ENCODE data around the gene OTOG. TPM values are rescaled to one million over a fixed set of nuclear protein-coding genes. Genes with fewer than 3 reads are reported as not detected.

OTOG gene
- total and polyA plus RNA-seq, 2 donors (not counting 1 experiment from before 2014, with no cell fraction given) = not detected

DNA sequence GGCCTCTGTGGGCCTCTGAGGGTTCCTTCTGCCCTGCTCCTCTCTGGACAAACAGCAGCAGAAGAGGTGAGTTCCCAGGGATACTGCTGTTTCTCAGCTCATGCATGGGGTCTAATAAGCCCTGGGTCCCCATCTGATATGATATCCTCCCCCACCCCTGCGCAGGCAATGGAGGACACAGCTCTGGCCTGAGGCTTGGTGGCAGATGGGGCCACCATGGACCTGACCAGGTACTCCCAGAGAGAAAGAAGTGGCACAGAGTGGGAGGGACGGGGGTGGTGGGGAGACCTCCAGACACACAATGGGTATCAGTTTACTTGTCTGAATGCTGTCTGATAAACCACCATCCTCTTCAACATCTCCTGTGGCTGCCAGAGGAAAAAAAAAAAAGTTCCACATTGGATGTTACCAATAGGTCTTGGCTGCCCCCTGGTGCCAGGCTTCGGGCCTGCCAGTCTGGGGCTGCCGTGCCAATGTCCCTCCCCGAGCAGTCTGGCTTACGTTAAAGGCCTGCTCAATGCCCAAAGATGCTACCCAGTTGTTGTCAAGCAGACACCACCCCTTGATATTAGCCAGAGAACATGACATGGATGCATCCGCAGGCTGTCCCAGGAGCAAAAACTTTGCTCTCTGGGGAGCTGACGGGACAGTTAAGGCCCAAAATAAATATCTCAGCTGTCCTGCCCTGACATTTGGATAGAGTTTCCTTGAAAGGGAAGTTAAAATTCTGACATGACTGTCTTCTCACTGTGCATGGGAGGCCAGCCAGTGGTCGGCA is 42.5 kb upstream of the OTOG start:
- Histone ChIP-seq H4K20me1 (ENCODE audit: control insufficient read depth, insufficient read depth, low read length, poor library complexity, severe bottlenecking) (no peaks in the 10 kb centered on the region), H3K27ac (ENCODE audit: low read length in 2 of 2) (no peak overlapping the region), H3K4me3 (ENCODE audit: control extremely low read depth in 1 of 5, extremely low read depth in 1 of 5, insufficient read depth in 1 of 5, low read depth in 2 of 5, low read length in 4 of 5) (no peak overlapping the region), H3K4me1 (ENCODE audit: control insufficient read depth in 2 of 2, insufficient read depth in 2 of 2, low read length in 2 of 2) (no peaks in the 10 kb centered on the region), H3K9ac (ENCODE audit: low read length) (no peak overlapping the region), H3K27me3 (replicated peaks in 1 of 4; ENCODE audit: control extremely low read depth in 1 of 4, control insufficient read depth in 3 of 4, insufficient read depth in 4 of 4, low read length in 3 of 4) (no peaks in the 10 kb centered on the region), H3K79me2 (ENCODE audit: control insufficient read depth, insufficient read depth, low read length) (no peaks in the 10 kb centered on the region), H3K4me2 (replicated peaks; ENCODE audit: low read depth, low read length, poor library complexity, severe bottlenecking) (no peak overlapping the region), H2AFZ (ENCODE audit: insufficient read depth, low read depth, low read length, poor library complexity, severe bottlenecking) (peak overlapping the region; percentile 2), H3K9me3 (ENCODE audit: control extremely low read depth in 1 of 3, control insufficient read depth in 2 of 3, insufficient read depth in 1 of 3, low read length in 2 of 3) (no peaks in the 10 kb centered on the region), H3K36me3 (replicated peaks in 1 of 2; ENCODE audit: control extremely low read depth in 1 of 2, control insufficient read depth in 1 of 2, extremely low read depth in 1 of 2, insufficient read depth in 2 of 2, low read length in 1 of 2) (no peaks in the 10 kb centered on the region)
- Mint-ChIP-seq H3K9me3 (ENCODE audit: insufficient read depth) (no peaks in the 10 kb centered on the region), H3K27me3 (peaks cover 9% of the 10 kb centered on the region), H3K4me1 (no peaks in the 10 kb centered on the region), H3K4me3 (no peak overlapping the region), H3K27ac (no peak overlapping the region)
- WGBS (ENCODE audit: insufficient coverage) = 29% methylated on average over 6 of the region's 9 CpGs
- no peak for TF ChIP-seq EZH2 (IDR thresholded peaks at IDR 0.05; ENCODE audit: borderline replicate concordance, insufficient read depth, low read depth, low read length, poor library complexity, severe bottlenecking)
- TF ChIP-seq, protein P1, sequence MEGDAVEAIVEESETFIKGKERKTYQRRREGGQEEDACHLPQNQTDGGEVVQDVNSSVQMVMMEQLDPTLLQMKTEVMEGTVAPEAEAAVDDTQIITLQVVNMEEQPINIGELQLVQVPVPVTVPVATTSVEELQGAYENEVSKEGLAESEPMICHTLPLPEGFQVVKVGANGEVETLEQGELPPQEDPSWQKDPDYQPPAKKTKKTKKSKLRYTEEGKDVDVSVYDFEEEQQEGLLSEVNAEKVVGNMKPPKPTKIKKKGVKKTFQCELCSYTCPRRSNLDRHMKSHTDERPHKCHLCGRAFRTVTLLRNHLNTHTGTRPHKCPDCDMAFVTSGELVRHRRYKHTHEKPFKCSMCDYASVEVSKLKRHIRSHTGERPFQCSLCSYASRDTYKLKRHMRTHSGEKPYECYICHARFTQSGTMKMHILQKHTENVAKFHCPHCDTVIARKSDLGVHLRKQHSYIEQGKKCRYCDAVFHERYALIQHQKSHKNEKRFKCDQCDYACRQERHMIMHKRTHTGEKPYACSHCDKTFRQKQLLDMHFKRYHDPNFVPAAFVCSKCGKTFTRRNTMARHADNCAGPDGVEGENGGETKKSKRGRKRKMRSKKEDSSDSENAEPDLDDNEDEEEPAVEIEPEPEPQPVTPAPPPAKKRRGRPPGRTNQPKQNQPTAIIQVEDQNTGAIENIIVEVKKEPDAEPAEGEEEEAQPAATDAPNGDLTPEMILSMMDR (IDR thresholded peaks at IDR 0.05) = peak; percentile 82
- peak; percentile 79 for DNase-seq
- intact Hi-C loops (cut with micrococcal nuclease) = loop anchor here (1.0 to 10.0 kb wide), 4 partner anchors 115 to 684 kb away; no protein-coding TSS in a partner anchor
- ChIA-PET CTCF (interaction anchor here (0.8 to 7.7 kb wide), 11 partner anchors 12 to 718 kb away, joined by 3 to 116 read pairs (median 6); partner anchors contain the start of gene KCNJ11), POLR2A (no interaction called here)
- ATAC-seq (ENCODE audit: low read depth) = peak; percentile 68

DNA sequence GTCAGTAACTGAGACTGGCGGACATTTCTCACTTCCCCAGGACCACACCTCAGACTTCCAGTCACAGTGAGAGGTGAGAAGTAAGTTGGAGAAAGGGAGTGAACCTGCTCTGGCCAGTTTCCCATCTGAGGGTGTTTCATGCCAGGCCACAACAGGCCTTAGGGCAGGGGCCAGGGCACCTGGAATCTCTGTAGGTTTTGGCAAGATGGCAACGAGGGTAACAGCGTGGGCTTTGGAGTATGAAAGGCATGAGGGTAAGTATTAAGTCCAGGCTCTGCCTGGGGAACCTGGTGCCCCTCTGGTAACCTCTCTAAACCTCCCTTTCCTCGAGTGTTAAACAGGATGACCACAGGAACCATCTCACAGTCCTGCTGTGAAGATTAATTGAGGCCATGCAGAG is 41.9 kb upstream of the OTOG start:
- CTCF ChIA-PET = interaction anchor here (1.5 to 7.7 kb wide), 7 partner anchors 116 to 719 kb away, joined by 3 to 116 read pairs (median 10); partner anchors contain the start of gene KCNJ11
- H3K4me2 ChIP-seq (replicated peaks; ENCODE audit: low read depth, low read length, poor library complexity, severe bottlenecking) = no peak overlapping the region
- no peaks in the 10 kb centered on the region for H3K9me3 Mint-ChIP-seq (ENCODE audit: insufficient read depth)
- H3K27me3 Mint-ChIP-seq = peaks cover 14% of the 10 kb centered on the region
- no peaks in the 10 kb centered on the region for H4K20me1 ChIP-seq (ENCODE audit: control insufficient read depth, insufficient read depth, low read length, poor library complexity, severe bottlenecking)
- no peaks in the 10 kb centered on the region for H3K4me1 Mint-ChIP-seq
- POLR2A ChIA-PET = no interaction called here
- ATAC-seq (ENCODE audit: low read depth) = no peak
- no peaks in the 10 kb centered on the region for H3K4me1 ChIP-seq (ENCODE audit: control insufficient read depth in 2 of 2, insufficient read depth in 2 of 2, low read length in 2 of 2)
- no peak overlapping the region for H3K4me3 Mint-ChIP-seq
- no peaks in the 10 kb centered on the region for H3K9me3 ChIP-seq (ENCODE audit: control extremely low read depth in 1 of 3, control insufficient read depth in 2 of 3, insufficient read depth in 1 of 3, low read length in 2 of 3)
- TF ChIP-seq EZH2 (IDR thresholded peaks at IDR 0.05; ENCODE audit: borderline replicate concordance, insufficient read depth, low read depth, low read length, poor library complexity, severe bottlenecking) = no peak
- TF ChIP-seq, protein P1 (IDR thresholded peaks at IDR 0.05) = no peak
- intact Hi-C loops (cut with micrococcal nuclease) = loop anchor here (10.0 kb wide), 1 partner anchor 560 kb away; no protein-coding TSS in a partner anchor
- DNase-seq = no peak
- WGBS (ENCODE audit: insufficient coverage) = no CpG with 5 or more reads among the region's 4 CpGs
- H3K36me3 ChIP-seq (replicated peaks in 1 of 2; ENCODE audit: control extremely low read depth in 1 of 2, control insufficient read depth in 1 of 2, extremely low read depth in 1 of 2, insufficient read depth in 2 of 2, low read length in 1 of 2) = no peaks in the 10 kb centered on the region
- no peaks in the 10 kb centered on the region for H3K79me2 ChIP-seq (ENCODE audit: control insufficient read depth, insufficient read depth, low read length)
- no peak overlapping the region for H3K9ac ChIP-seq (ENCODE audit: low read length)
- no peaks in the 10 kb centered on the region for H3K27me3 ChIP-seq (replicated peaks in 1 of 4; ENCODE audit: control extremely low read depth in 1 of 4, control insufficient read depth in 3 of 4, insufficient read depth in 4 of 4, low read length in 3 of 4)
- no peak overlapping the region for H3K27ac ChIP-seq (ENCODE audit: low read length in 2 of 2)
- no peak overlapping the region for H2AFZ ChIP-seq (ENCODE audit: insufficient read depth, low read depth, low read length, poor library complexity, severe bottlenecking)
- no peak overlapping the region for H3K27ac Mint-ChIP-seq
- no peak overlapping the region for H3K4me3 ChIP-seq (ENCODE audit: control extremely low read depth in 1 of 5, extremely low read depth in 1 of 5, insufficient read depth in 1 of 5, low read depth in 2 of 5, low read length in 4 of 5)
